ENCODE data around the gene ARHGAP19.

DNA sequence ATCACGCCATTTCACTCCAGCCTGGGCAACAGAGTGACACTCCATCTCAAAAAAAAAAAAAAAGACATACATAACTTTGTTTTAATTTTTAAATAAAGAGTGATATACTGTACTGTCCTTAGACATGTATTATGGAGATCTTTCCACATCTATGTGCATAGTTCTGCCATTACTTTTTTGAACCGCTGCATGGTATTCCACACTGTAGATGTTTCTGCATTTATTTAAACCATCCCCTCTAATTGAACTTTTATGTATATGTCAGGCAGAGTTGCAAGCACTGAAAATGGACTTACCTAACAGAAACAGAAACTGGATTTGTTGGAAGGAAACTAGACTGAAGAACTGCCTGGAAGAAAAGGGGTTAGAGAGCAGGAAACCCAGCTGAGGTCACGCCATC, 8.5 kb upstream of the ARHGAP19 start:
- no peak for TF ChIP-seq EZH2 (IDR thresholded peaks at IDR 0.05; ENCODE audit: borderline replicate concordance, low read length)
- TF ChIP-seq, protein P1, sequence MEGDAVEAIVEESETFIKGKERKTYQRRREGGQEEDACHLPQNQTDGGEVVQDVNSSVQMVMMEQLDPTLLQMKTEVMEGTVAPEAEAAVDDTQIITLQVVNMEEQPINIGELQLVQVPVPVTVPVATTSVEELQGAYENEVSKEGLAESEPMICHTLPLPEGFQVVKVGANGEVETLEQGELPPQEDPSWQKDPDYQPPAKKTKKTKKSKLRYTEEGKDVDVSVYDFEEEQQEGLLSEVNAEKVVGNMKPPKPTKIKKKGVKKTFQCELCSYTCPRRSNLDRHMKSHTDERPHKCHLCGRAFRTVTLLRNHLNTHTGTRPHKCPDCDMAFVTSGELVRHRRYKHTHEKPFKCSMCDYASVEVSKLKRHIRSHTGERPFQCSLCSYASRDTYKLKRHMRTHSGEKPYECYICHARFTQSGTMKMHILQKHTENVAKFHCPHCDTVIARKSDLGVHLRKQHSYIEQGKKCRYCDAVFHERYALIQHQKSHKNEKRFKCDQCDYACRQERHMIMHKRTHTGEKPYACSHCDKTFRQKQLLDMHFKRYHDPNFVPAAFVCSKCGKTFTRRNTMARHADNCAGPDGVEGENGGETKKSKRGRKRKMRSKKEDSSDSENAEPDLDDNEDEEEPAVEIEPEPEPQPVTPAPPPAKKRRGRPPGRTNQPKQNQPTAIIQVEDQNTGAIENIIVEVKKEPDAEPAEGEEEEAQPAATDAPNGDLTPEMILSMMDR (IDR thresholded peaks at IDR 0.05; ENCODE audit: low read length) = no peak
